Right kidney (tissue), 1 donor: Measurements from ENCODE around the gene MICB.
"Not testable (repeated sequence)": the region's sequence is repeated elsewhere in the genome, so short reads cannot be mapped to it uniquely, and the experiment has no call there.

ENCODE experiments used
- DNase-seq: peaks from one replicate; pipeline ENCODE4 v3.0.0-alpha.2; 2016

MICB gene

GRCh38 chr6:31474871-31475286, 23.1 kb upstream of the MICB start:
- no peak for DNase-seq

GRCh38 chr6:31476515-31477139, 21.3 kb upstream of the MICB start:
- no peak for DNase-seq

- DNase-seq: no peak
Observed at GRCh38 chr6:31477521-31477920, 20.4 kb upstream of the MICB start.

GRCh38 chr6:31478186-31478950, 19.6 kb upstream of the MICB start:
- DNase-seq: no peak

GRCh38 chr6:31479151-31479932, 18.6 kb upstream of the MICB start:
- no peak for DNase-seq

- no peak for DNase-seq
Observed at GRCh38 chr6:31479933-31480535, 17.9 kb upstream of the MICB start.

GRCh38 chr6:31480574-31480973, 17.4 kb upstream of the MICB start:
- no peak for DNase-seq

GRCh38 chr6:31483392-31483791, 14.6 kb upstream of the MICB start:
- DNase-seq: no peak

GRCh38 chr6:31485055-31485454, 12.9 kb upstream of the MICB start:
- no peak for DNase-seq

GRCh38 chr6:31486065-31486837, 11.7 kb upstream of the MICB start:
- DNase-seq: not testable (repeated sequence)

- not testable (repeated sequence) for DNase-seq
Observed at GRCh38 chr6:31487674-31488073, 10.3 kb upstream of the MICB start.

- no peak for DNase-seq
Observed at GRCh38 chr6:31489086-31489485, 8.9 kb upstream of the MICB start.

GRCh38 chr6:31490115-31490873, 7.7 kb upstream of the MICB start:
- DNase-seq: no peak

GRCh38 chr6:31493550-31493874, 4.4 kb upstream of the MICB start:
- DNase-seq: not testable (repeated sequence)

GRCh38 chr6:31493875-31494694, 3.9 kb upstream of the MICB start:
- DNase-seq: peak; percentile 78

GRCh38 chr6:31495580-31495979, 2.4 kb upstream of the MICB start:
- no peak for DNase-seq

GRCh38 chr6:31496826-31497225, 1.1 kb upstream of the MICB start:
- not testable (repeated sequence) for DNase-seq

- peak; percentile 25 for DNase-seq
Observed at GRCh38 chr6:31498748-31499147, 803 bp downstream of the MICB start.

- not testable (repeated sequence) for DNase-seq
Observed at GRCh38 chr6:31499648-31500047, 1.7 kb downstream of the MICB start.

GRCh38 chr6:31502586-31502985, 4.6 kb downstream of the MICB start:
- no peak for DNase-seq
